IMR-90 (cell line): ENCODE data around the gene ACACB. TPM values are rescaled to one million over a fixed set of nuclear protein-coding genes. Genes with fewer than 3 reads are reported as not detected.

ENCODE experiments used
- ATAC-seq: fragments of 200-7000 bp; cut with Tn5 transposase; 2 replicates; pipeline ENCODE4 v1.9.1; 2020; ENCODE audit warnings: low read depth, mild to moderate bottlenecking, moderate library complexity
- BruUV-seq: library from RNA; stranded (reverse); fragments of 400-500 nt; replicated peaks from 2 replicates; lab custom pipeline; 2021; lab: Mats Ljungman, UMichigan
- CTCF ChIA-PET: fragments of 300-600 bp; formaldehyde crosslinking; extraction: SDS; loops from one replicate; lab custom pipeline; 2021; ENCODE audit warnings: antibody characterized with exemption; lab: Yijun Ruan, JAX
- POLR2A ChIA-PET: fragments of 300-600 bp; sonication (Branson Sonifier 250); formaldehyde crosslinking; loops from one replicate; lab custom pipeline; 2022; ENCODE audit warnings: antibody characterized with exemption; ENCODE audit not compliant: unreplicated experiment; lab: Charles Lee
- DNase-seq: peaks from one replicate; pipeline ENCODE4 v3.0.0; 2013
- H2AFZ ChIP-seq: replicated peaks from 2 replicates; pipeline ENCODE3; 2013; ENCODE audit warnings: low read length, mild to moderate bottlenecking; ENCODE audit not compliant: poor library complexity
- H2AK5ac ChIP-seq: 2 replicates; pipeline ENCODE4 v1.6.1; 2013; ENCODE audit warnings: low read depth, low read length, inconsistent platforms
- H2AK9ac ChIP-seq: replicated peaks from 2 replicates; pipeline ENCODE3; 2013; ENCODE audit warnings: mild to moderate bottlenecking, low read depth, low read length, moderate library complexity; ENCODE audit not compliant: poor library complexity
- H2BK120ac ChIP-seq: 2 replicates; pipeline ENCODE4 v1.6.1; 2013; ENCODE audit warnings: low read depth, low read length, inconsistent platforms
- H2BK15ac ChIP-seq: 3 replicates; pipeline ENCODE4 v1.6.1; 2013; ENCODE audit warnings: low read depth, low read length, inconsistent platforms
- H2BK20ac ChIP-seq: 2 replicates; pipeline ENCODE4 v1.6.1; 2013; ENCODE audit warnings: low read depth, mild to moderate bottlenecking, inconsistent platforms, low read length, moderate library complexity
- H2BK5ac ChIP-seq: 2 replicates; pipeline ENCODE4 v1.6.1; 2013; ENCODE audit warnings: mild to moderate bottlenecking, low read depth, low read length, inconsistent platforms; ENCODE audit not compliant: poor library complexity, severe bottlenecking
- H3K14ac ChIP-seq: replicated peaks from 2 replicates; pipeline ENCODE4 v1.6.1; 2013; ENCODE audit warnings: low read depth, low read length, inconsistent platforms
- H3K18ac ChIP-seq: 2 replicates; pipeline ENCODE4 v1.6.1; 2013; ENCODE audit warnings: low read depth, low read length, control low read depth
- H3K23ac ChIP-seq: 2 replicates; pipeline ENCODE4 v1.6.1; 2013; ENCODE audit warnings: low read depth, low read length, inconsistent platforms
- H3K27ac ChIP-seq: 2 replicates; pipeline ENCODE4 v1.5.1; 2013; ENCODE audit warnings: mild to moderate bottlenecking, control low read depth, low read length; ENCODE audit not compliant: insufficient read depth
- H3K27me3 ChIP-seq: 2 replicates; pipeline ENCODE4 v1.6.1; 2013; ENCODE audit warnings: low read length; ENCODE audit not compliant: control insufficient read depth, insufficient read depth
- H3K36me3 ChIP-seq: 2 replicates; pipeline ENCODE4 v1.6.1; 2013; ENCODE audit warnings: low read length, mixed read lengths; ENCODE audit not compliant: control insufficient read depth, insufficient read depth
- H3K4ac ChIP-seq: 2 replicates; pipeline ENCODE4 v1.6.1; 2013; ENCODE audit warnings: low read depth, low read length, inconsistent platforms
- H3K4me1 ChIP-seq: 2 replicates; pipeline ENCODE4 v1.6.1; 2013; ENCODE audit warnings: low read length, mixed read lengths; ENCODE audit not compliant: control insufficient read depth, insufficient read depth
- H3K4me2 ChIP-seq: 2 replicates; pipeline ENCODE4 v1.6.1; 2013; ENCODE audit warnings: low read depth, mild to moderate bottlenecking, control low read depth, low read length, moderate library complexity
- H3K4me3 ChIP-seq: 2 replicates; pipeline ENCODE4 v1.5.1; 2013; ENCODE audit warnings: low read depth, mild to moderate bottlenecking, control low read depth, low read length, moderate library complexity; ENCODE audit not compliant: insufficient read depth
- H3K56ac ChIP-seq: 2 replicates; pipeline ENCODE4 v1.6.1; 2013; ENCODE audit warnings: low read length, inconsistent platforms; ENCODE audit not compliant: insufficient read depth; ENCODE audit errors: extremely low read depth
- H3K79me1 ChIP-seq, 2 experiments: 2 replicates each; pipeline ENCODE4 v1.6.1; 2013; ENCODE audit warnings: low read length in 2 of 2, inconsistent platforms in 1 of 2, low read depth in 1 of 2
- H3K9ac ChIP-seq: 2 replicates; pipeline ENCODE4 v1.6.1; 2013; ENCODE audit warnings: low read depth, low read length, control low read depth
- H3K9me1 ChIP-seq: 2 replicates; pipeline ENCODE4 v1.6.1; 2013; ENCODE audit warnings: low read length, inconsistent platforms; ENCODE audit not compliant: insufficient read depth
- H3K9me3 ChIP-seq: 2 replicates; pipeline ENCODE4 v1.6.1; 2013; ENCODE audit warnings: low read length; ENCODE audit not compliant: control insufficient read depth, insufficient read depth
- H4K20me1 ChIP-seq: 2 replicates; pipeline ENCODE4 v1.6.1; 2013; ENCODE audit warnings: low read length, inconsistent platforms; ENCODE audit not compliant: insufficient read depth
- H4K5ac ChIP-seq: 2 replicates; pipeline ENCODE4 v1.6.1; 2013; ENCODE audit warnings: mild to moderate bottlenecking, low read depth, low read length, control low read depth
- H4K8ac ChIP-seq, 2 experiments: 2 replicates each; pipeline ENCODE4 v1.6.1; 2013; ENCODE audit warnings: low read depth in 2 of 2, low read length in 2 of 2, control low read depth in 1 of 2, inconsistent platforms in 1 of 2
- H4K91ac ChIP-seq: 2 replicates; pipeline ENCODE4 v1.6.1; 2013; ENCODE audit warnings: low read depth, low read length, inconsistent platforms; ENCODE audit not compliant: insufficient read depth
- CEBPB ChIP-seq: IDR thresholded peaks from 2 replicates; pipeline ENCODE4 v1.6.1; 2012; ENCODE audit warnings: low read depth, low read length, improper control_type of control experiment
- FOS ChIP-seq: fragments of 150-350 bp; IDR thresholded peaks from 2 replicates; pipeline ENCODE4 v1.6.1; 2016; ENCODE audit warnings: low read depth, low read length
- MXI1 ChIP-seq: IDR thresholded peaks from 2 replicates; pipeline ENCODE4 v1.6.1; 2012; ENCODE audit warnings: low read depth, mild to moderate bottlenecking, low read length, moderate library complexity, borderline replicate concordance
- SMC3 ChIP-seq: fragments of 150-350 bp; IDR thresholded peaks from 2 replicates; pipeline ENCODE4 v1.6.1; 2016; ENCODE audit warnings: low read depth, mild to moderate bottlenecking, antibody characterized with exemption, low read length, moderate library complexity
- WGBS, 2 experiments: methylation state at CpG; one replicate each; pipeline versions ENCODE4 v1.1.5 to v1.1.7; 2013; ENCODE audit warnings: missing lambda C conversion rate in 2 of 2; ENCODE audit not compliant: insufficient read length in 1 of 2; ENCODE audit errors: extremely low coverage in 2 of 2; 5-methylcytosine and 5-hydroxymethylcytosine counted together
- dilution Hi-C: fragments of 300-500 bp; cut with HindIII; formaldehyde crosslinking; loops from one replicate; pipeline ENCODE4 v1.14.3; 2018; ENCODE audit warnings: low sequenced_read_pairs; ENCODE audit not compliant: unreplicated experiment
- in situ Hi-C: fragments of 300-500 bp; cut with MboI; formaldehyde crosslinking; loops from 3 replicates; pipeline ENCODE4 v1.14.3; 2019; ENCODE audit warnings: low sequenced_read_pairs, inconsistent platforms, mixed read lengths
- intact Hi-C: fragments of 100-400 bp; cut with micrococcal nuclease; formaldehyde crosslinking; loops from 2 replicates; pipeline ENCODE4 v1.10.0; 2022
- polyA plus RNA-seq, 3 experiments: library from polyadenylated mRNA; depleted of rRNA; stranded (reverse); fragments of >200 nt; gene quantifications; 2 replicates each; pipeline ENCODE4 v1.2.3, GENCODE V29; 2012; ENCODE audit warnings: low replicate concordance in 1 of 3
- total RNA-seq: library from RNA; depleted of rRNA; stranded (reverse); fragments of >200 nt; gene quantifications from 2 replicates; pipeline ENCODE4 v1.2.3, GENCODE V29; 2012

Gene ACACB
- total and polyA plus RNA-seq, 2 of the 4 experiments (the other 2 are of a cell fraction), result 2.0 to 2.1 TPM

DNA sequence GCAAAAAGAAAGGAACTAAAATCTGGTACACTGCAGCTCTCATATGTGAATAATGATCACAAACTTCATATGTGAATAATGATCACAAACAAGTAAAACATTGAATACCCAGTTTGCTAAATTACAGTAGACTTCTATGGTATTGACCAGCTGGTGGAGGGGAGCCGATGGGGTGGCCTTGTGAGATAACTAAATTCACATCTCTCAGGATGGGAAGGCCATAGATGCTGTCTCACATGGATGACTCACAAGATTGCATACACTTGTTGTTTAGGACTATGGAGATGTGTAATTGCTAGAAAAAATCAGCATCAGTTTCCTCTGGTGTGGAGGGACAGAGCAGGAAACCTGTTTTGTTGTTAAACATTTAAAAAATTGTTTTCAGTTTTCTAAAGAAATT lies 49.2 kb downstream of the ACACB start:
- in situ Hi-C loops, result no loop called here
- DNase-seq, result peak; percentile 75

More for the DNA sequence above, 49.2 kb downstream of the ACACB start:
- no peak overlapping the region for H3K14ac ChIP-seq
- no peak overlapping the region for H4K5ac ChIP-seq
- no peak overlapping the region for H2AFZ ChIP-seq
- no peak overlapping the region for H4K91ac ChIP-seq
- no peak overlapping the region for H2BK120ac ChIP-seq
- no peak overlapping the region for H3K4ac ChIP-seq
- H2BK20ac ChIP-seq, result no peak overlapping the region
- H4K20me1 ChIP-seq, result no peaks in the 10 kb centered on the region; the same call in 1 of the 2 replicates
- H3K4me2 ChIP-seq, result no peak overlapping the region
- intact Hi-C loops, result no loop called here
- H3K79me1 ChIP-seq, result no peaks in the 10 kb centered on the region
- no peaks in the 10 kb centered on the region for H3K9me3 ChIP-seq
- no peak overlapping the region for H4K8ac ChIP-seq
- dilution Hi-C loops, result no loop called here
- BruUV-seq, result no TSS peak
- ChIA-PET POLR2A (no interaction called here), CTCF (no interaction called here)
- no peak overlapping the region for H2BK5ac ChIP-seq
- no peak overlapping the region for H2AK9ac ChIP-seq
- H3K27me3 ChIP-seq, result no peaks in the 10 kb centered on the region
- H2AK5ac ChIP-seq, result no peak overlapping the region
- H3K9me1 ChIP-seq, result peaks cover 9% of the 10 kb centered on the region
- TF ChIP-seq SMC3 (no peak), MXI1 (no peak), FOS (peak; percentile 46; the same call in 1 of the 2 replicates), CEBPB (peak; percentile 66)
- no peak overlapping the region for H2BK15ac ChIP-seq
- no peak overlapping the region for H3K27ac ChIP-seq
- no peak overlapping the region for H3K56ac ChIP-seq
- H3K4me1 ChIP-seq, result peaks cover 13% of the 10 kb centered on the region; the same call in 1 of the 2 replicates
- peak; percentile 81 for ATAC-seq
- H3K23ac ChIP-seq, result no peak overlapping the region
- no peak overlapping the region for H3K18ac ChIP-seq
- no peak overlapping the region for H3K9ac ChIP-seq
- WGBS, 2 experiments, result no CpG with 5 or more reads among the region's 1 CpG
- no peaks in the 10 kb centered on the region for H3K36me3 ChIP-seq
- H3K4me3 ChIP-seq, result no peak overlapping the region
